AG09309 (cell line): ENCODE data around the gene MTERF4.
A peak's percentile ranks its signal among the peaks of the same experiment; 100 is the strongest.

Experiments used
- DNase-seq: peaks from one replicate; pipeline ENCODE4 v3.0.0-alpha.2; 2010; ENCODE audit warnings: low read depth
- H3K4me3 ChIP-seq: 2 replicates; pipeline ENCODE4 v1.5.1; 2011; ENCODE audit warnings: mild to moderate bottlenecking, low read depth, low read length, moderate library complexity; ENCODE audit not compliant: control insufficient read depth
- CTCF ChIP-seq: IDR thresholded peaks from 2 replicates; pipeline ENCODE4 v1.5.1; 2011; ENCODE audit warnings: mild to moderate bottlenecking, low read depth, low read length, inconsistent platforms; ENCODE audit not compliant: insufficient read depth, control insufficient read depth; ENCODE audit errors: missing control alignments

MTERF4 gene

GRCh38 chr2:241064802-241065354 is 37.2 kb downstream of the MTERF4 start:
- DNase-seq, result no peak

GRCh38 chr2:241064008-241064801 is 37.9 kb downstream of the MTERF4 start:
- no peak for DNase-seq
- H3K4me3 ChIP-seq, result no peak overlapping the region
- TF ChIP-seq CTCF, result no peak

More at GRCh38 chr2:241064802-241065354, 37.2 kb downstream of the MTERF4 start:
- no peak overlapping the region for H3K4me3 ChIP-seq
- TF ChIP-seq CTCF, result no peak

- TF ChIP-seq CTCF, result peak; percentile 15
- DNase-seq, result no peak
- H3K4me3 ChIP-seq, result no peak overlapping the region
Observed at GRCh38 chr2:241063587-241063986, 38.5 kb downstream of the MTERF4 start.

GRCh38 chr2:241063093-241063551 is 39.0 kb downstream of the MTERF4 start:
- H3K4me3 ChIP-seq, result no peak overlapping the region
- TF ChIP-seq CTCF, result no peak
- DNase-seq, result no peak

- TF ChIP-seq CTCF, result no peak
- no peak for DNase-seq
- no peak overlapping the region for H3K4me3 ChIP-seq
Observed at GRCh38 chr2:241062389-241063092, 39.5 kb downstream of the MTERF4 start.

- no peak for TF ChIP-seq CTCF
- H3K4me3 ChIP-seq, result no peak overlapping the region
- peak; percentile 16 for DNase-seq
Observed at GRCh38 chr2:241061275-241061674, 40.8 kb downstream of the MTERF4 start.
